ENCODE results near the gene CD38.
A peak's percentile ranks its signal among the peaks of the same experiment; 100 is the strongest.

Gene CD38

GRCh38 chr4:15805583-15806517, 27.7 kb downstream of the CD38 start:
- TF ChIP-seq, protein P1, sequence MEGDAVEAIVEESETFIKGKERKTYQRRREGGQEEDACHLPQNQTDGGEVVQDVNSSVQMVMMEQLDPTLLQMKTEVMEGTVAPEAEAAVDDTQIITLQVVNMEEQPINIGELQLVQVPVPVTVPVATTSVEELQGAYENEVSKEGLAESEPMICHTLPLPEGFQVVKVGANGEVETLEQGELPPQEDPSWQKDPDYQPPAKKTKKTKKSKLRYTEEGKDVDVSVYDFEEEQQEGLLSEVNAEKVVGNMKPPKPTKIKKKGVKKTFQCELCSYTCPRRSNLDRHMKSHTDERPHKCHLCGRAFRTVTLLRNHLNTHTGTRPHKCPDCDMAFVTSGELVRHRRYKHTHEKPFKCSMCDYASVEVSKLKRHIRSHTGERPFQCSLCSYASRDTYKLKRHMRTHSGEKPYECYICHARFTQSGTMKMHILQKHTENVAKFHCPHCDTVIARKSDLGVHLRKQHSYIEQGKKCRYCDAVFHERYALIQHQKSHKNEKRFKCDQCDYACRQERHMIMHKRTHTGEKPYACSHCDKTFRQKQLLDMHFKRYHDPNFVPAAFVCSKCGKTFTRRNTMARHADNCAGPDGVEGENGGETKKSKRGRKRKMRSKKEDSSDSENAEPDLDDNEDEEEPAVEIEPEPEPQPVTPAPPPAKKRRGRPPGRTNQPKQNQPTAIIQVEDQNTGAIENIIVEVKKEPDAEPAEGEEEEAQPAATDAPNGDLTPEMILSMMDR (conservative IDR thresholded peaks at IDR 0.05) = peak; percentile 85
- H3K27ac ChIP-seq = no peak overlapping the region

- TF ChIP-seq, protein P1 (conservative IDR thresholded peaks at IDR 0.05) = no peak
- H3K27ac ChIP-seq = no peak overlapping the region
Measured at GRCh38 chr4:15809058-15809457, 30.9 kb downstream of the CD38 start.

DNA sequence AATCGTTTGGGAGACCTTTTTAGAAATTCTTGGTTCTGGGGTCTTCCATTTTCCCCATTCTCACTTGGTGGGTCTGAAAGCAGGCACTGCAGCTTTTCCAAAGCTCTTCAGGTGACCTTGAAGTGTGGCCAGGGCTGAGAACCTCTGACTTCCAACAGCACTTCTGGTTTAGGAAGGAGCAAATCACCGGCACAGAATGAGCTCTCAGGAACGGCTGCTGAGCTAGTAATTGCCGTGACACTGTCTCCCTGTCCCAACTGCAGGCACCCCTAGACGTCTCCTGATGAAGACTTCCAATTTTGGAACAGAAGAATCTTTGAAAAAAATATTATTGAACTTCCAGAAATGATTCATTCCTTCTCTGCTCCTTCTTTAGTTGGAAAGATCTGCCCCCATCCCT, 31.3 kb downstream of the CD38 start:
- TF ChIP-seq, protein P1 (conservative IDR thresholded peaks at IDR 0.05) = no peak
- no peak overlapping the region for H3K27ac ChIP-seq

GRCh38 chr4:15811703-15812337, 33.7 kb downstream of the CD38 start:
- TF ChIP-seq, protein P1 (conservative IDR thresholded peaks at IDR 0.05) = no peak

DNA sequence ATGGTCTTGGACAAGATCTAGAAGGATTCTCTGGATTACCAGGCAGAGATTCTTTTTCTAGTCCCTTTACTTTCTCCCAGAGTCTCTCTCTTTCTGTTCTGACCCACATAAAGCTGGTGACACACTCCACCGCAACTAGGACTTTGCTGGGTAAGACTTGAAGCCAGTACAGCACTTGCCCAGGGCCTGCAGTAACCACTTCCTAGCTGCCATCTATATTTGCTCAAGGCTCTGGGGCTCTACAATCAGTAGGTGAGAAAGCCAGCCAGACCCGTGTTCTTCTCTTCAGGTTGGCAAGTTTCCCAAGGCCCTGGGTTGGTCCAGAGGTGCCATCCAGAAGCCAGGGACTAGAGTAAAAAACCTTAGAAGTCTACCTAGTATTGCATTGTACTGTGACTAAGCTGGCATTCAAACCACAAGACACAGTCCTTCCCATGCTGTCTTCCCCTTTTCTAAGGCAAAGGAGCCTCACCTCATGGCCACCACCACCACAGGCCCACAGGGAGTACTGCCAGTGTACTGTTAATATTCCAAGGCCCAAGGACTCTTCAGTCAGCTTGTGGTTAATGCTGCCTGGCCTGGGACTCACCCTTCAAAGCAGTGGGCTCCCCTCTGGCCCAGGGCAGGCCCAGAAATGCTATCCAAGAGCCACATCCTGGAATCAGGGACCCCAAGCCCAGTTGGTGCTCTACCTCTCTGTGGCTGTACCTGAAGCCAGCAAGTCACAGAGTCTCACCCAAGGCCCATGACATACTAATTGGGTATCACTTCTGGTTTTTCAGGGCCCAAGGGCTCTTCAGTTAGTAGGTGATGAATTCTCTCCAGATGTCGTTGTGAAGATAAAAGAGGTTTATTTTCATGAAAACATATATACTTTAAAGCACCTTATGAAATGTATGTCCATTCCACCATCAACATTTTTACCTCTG, 54.7 kb downstream of the CD38 start:
- H3K27ac ChIP-seq = no peak overlapping the region
- TF ChIP-seq, protein P1 (conservative IDR thresholded peaks at IDR 0.05) = no peak

More at GRCh38 chr4:15811703-15812337, 33.7 kb downstream of the CD38 start:
- H3K27ac ChIP-seq = no peak overlapping the region

DNA sequence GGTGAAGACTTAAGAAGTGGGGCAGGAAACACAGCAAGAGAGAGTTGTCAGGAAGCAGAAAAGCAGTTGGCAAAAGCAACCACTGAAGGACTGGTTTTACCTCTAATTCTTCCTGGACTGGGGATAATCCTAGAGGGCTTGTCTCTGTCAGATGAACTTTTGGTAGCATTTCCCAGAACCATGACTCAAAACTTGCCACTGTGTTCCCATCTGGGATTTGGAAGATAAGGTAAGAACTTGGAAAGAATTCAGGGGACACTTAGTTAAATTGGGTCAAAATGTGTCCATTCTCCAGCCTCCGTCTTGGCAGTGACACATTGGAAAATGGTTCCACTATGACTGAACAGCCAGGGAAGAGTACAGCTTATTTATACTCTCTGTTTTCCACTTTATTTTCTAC, 55.7 kb downstream of the CD38 start:
- H3K27ac ChIP-seq = no peak overlapping the region
- TF ChIP-seq, protein P1 (conservative IDR thresholded peaks at IDR 0.05) = no peak
